SKM-1 (cell line): ENCODE results near the gene CGB5.
"Not testable (repeated sequence)": the region's sequence is repeated elsewhere in the genome, so short reads cannot be mapped to it uniquely, and the experiment has no call there.

Experiments
- DNase-seq: peaks from one replicate; lab custom pipeline; 2025; ENCODE audit not compliant: unreplicated experiment; lab: John Stamatoyannopoulos, UW

The CGB5 gene

GRCh38 chr19:49020931-49021895 lies 22.4 kb upstream of the CGB5 start:
- no peak for DNase-seq

- no peak for DNase-seq
Measured at GRCh38 chr19:49022116-49022515, 21.5 kb upstream of the CGB5 start.

GRCh38 chr19:49024233-49024632 lies 19.4 kb upstream of the CGB5 start, which contains the start of gene CGB3:
TSS of gene CGB3 (minus strand) at chr19:49024333. CDS start at chr19:49023971, 362 bp downstream.
- not testable (repeated sequence) for DNase-seq

- not testable (repeated sequence) for DNase-seq
Measured at GRCh38 chr19:49025088-49025487, 18.6 kb upstream of the CGB5 start.

- DNase-seq: not testable (repeated sequence)
Measured at GRCh38 chr19:49025599-49025998, 18.0 kb upstream of the CGB5 start.

- not testable (repeated sequence) for DNase-seq
Measured at GRCh38 chr19:49028686-49029085, 15.0 kb upstream of the CGB5 start.

- not testable (repeated sequence) for DNase-seq
Measured at GRCh38 chr19:49029749-49030148, 13.9 kb upstream of the CGB5 start.

GRCh38 chr19:49030323-49030722 lies 13.3 kb upstream of the CGB5 start:
- DNase-seq: not testable (repeated sequence)

GRCh38 chr19:49031642-49032301 lies 11.9 kb upstream of the CGB5 start, which contains the start of gene CGB2:
TSS of gene CGB2 (plus strand) at chr19:49031890. CDS start at chr19:49032096, 206 bp downstream.
- DNase-seq: not testable (repeated sequence)

GRCh38 chr19:49036815-49037214 lies 6.8 kb upstream of the CGB5 start, which contains the start of gene CGB1:
TSS of gene CGB1 (minus strand) at chr19:49036895. CDS start at chr19:49036711, 184 bp downstream.
- DNase-seq: not testable (repeated sequence)

GRCh38 chr19:49038111-49038510 lies 5.5 kb upstream of the CGB5 start:
- DNase-seq: not testable (repeated sequence)

GRCh38 chr19:49038557-49039276 lies 4.9 kb upstream of the CGB5 start:
- DNase-seq: not testable (repeated sequence)

- DNase-seq: not testable (repeated sequence)
Measured at GRCh38 chr19:49039736-49040135, 3.9 kb upstream of the CGB5 start.

- DNase-seq: no peak
Measured at GRCh38 chr19:49042177-49042576, 1.5 kb upstream of the CGB5 start.

- DNase-seq: not testable (repeated sequence)
Measured at GRCh38 chr19:49042666-49043065, 982 bp upstream of the CGB5 start.

GRCh38 chr19:49049011-49049410 lies 5.4 kb downstream of the CGB5 start, which contains the start of gene CGB8:
TSS of gene CGB8 (minus strand) at chr19:49049111. CDS start at chr19:49048739, 372 bp downstream.
- not testable (repeated sequence) for DNase-seq

- not testable (repeated sequence) for DNase-seq
Measured at GRCh38 chr19:49049834-49050233, 6.2 kb downstream of the CGB5 start.

- DNase-seq: not testable (repeated sequence)
Measured at GRCh38 chr19:49050376-49051033, 6.9 kb downstream of the CGB5 start.

- DNase-seq: no peak
Measured at GRCh38 chr19:49056101-49056901, 12.7 kb downstream of the CGB5 start.
